GM18508 (cell line): ENCODE data around the gene USP35.
"Not testable (repeated sequence)": the region's sequence is repeated elsewhere in the genome, so short reads cannot be mapped to it uniquely, and the experiment has no call there.

Experiments used
- ATAC-seq: cut with Tn5 transposase; IDR thresholded peaks from one replicate; pipeline ENCODE4 v1.9.1; 2021; ENCODE audit warnings: moderate number of reproducible peaks; ENCODE audit not compliant: insufficient read depth, unreplicated experiment

Gene USP35

GRCh38 chr11:78166855-78167469 is 21.8 kb upstream of the USP35 start:
- no peak for ATAC-seq

GRCh38 chr11:78168539-78169477 is 19.9 kb upstream of the USP35 start:
- ATAC-seq: no peak

GRCh38 chr11:78170413-78170812 is 18.3 kb upstream of the USP35 start:
- no peak for ATAC-seq

GRCh38 chr11:78170874-78171549 is 17.7 kb upstream of the USP35 start:
- no peak for ATAC-seq

- no peak for ATAC-seq
These were observed 16.8 kb upstream of the USP35 start for GRCh38 chr11:78171951-78172350.

GRCh38 chr11:78175862-78176261 is 12.9 kb upstream of the USP35 start:
- ATAC-seq: not testable (repeated sequence)

GRCh38 chr11:78176605-78177141 is 12.0 kb upstream of the USP35 start:
- ATAC-seq: no peak

GRCh38 chr11:78177216-78177615 is 11.5 kb upstream of the USP35 start:
- no peak for ATAC-seq

- ATAC-seq: no peak
These were observed 9.2 kb upstream of the USP35 start for GRCh38 chr11:78179459-78180071.

GRCh38 chr11:78180751-78181150 is 8.0 kb upstream of the USP35 start:
- ATAC-seq: no peak

- no peak for ATAC-seq
These were observed 7.5 kb upstream of the USP35 start for GRCh38 chr11:78181185-78181584.

- peak; percentile 14 for ATAC-seq
These were observed 1.1 kb upstream of the USP35 start for GRCh38 chr11:78187366-78188285.

GRCh38 chr11:78189174-78189724 is 530 bp downstream of the USP35 start:
- no peak for ATAC-seq

- ATAC-seq: no peak
These were observed 1.1 kb downstream of the USP35 start for GRCh38 chr11:78189851-78190250.

- ATAC-seq: no peak
These were observed 1.7 kb downstream of the USP35 start for GRCh38 chr11:78190374-78190773.

GRCh38 chr11:78190871-78191538 is 2.3 kb downstream of the USP35 start:
- ATAC-seq: no peak

GRCh38 chr11:78192223-78192719 is 3.6 kb downstream of the USP35 start:
- no peak for ATAC-seq

GRCh38 chr11:78192911-78193351 is 4.2 kb downstream of the USP35 start:
- ATAC-seq: no peak
